Left lobe of liver (tissue), 2 donors: ENCODE results near the gene TMEM273. TPM values are rescaled to one million over a fixed set of nuclear protein-coding genes. Genes with fewer than 3 reads are reported as not detected.

Experiments used
- ATAC-seq: fragments of 200-7000 bp; cut with Tn5 transposase; one replicate; pipeline ENCODE4 v1.9.1; 2020; ENCODE audit warnings: mild to moderate bottlenecking, moderate library complexity
- DNase-seq: peaks from one replicate; pipeline ENCODE4 v3.0.0-alpha.2; 2020; ENCODE audit warnings: low spot score
- total RNA-seq: library from RNA; stranded (reverse); gene quantifications from one replicate; pipeline ENCODE4 v1.2.1, GENCODE V29; 2021
- donor health status: DM: no; HTN: no; CAD: no; lungs with moderate emphysema.
- donor health status: DM: no; HTN: yes; CAD: no.

Gene TMEM273
- total RNA-seq, 1 donor from 2014 or later: 1.9 TPM

DNA sequence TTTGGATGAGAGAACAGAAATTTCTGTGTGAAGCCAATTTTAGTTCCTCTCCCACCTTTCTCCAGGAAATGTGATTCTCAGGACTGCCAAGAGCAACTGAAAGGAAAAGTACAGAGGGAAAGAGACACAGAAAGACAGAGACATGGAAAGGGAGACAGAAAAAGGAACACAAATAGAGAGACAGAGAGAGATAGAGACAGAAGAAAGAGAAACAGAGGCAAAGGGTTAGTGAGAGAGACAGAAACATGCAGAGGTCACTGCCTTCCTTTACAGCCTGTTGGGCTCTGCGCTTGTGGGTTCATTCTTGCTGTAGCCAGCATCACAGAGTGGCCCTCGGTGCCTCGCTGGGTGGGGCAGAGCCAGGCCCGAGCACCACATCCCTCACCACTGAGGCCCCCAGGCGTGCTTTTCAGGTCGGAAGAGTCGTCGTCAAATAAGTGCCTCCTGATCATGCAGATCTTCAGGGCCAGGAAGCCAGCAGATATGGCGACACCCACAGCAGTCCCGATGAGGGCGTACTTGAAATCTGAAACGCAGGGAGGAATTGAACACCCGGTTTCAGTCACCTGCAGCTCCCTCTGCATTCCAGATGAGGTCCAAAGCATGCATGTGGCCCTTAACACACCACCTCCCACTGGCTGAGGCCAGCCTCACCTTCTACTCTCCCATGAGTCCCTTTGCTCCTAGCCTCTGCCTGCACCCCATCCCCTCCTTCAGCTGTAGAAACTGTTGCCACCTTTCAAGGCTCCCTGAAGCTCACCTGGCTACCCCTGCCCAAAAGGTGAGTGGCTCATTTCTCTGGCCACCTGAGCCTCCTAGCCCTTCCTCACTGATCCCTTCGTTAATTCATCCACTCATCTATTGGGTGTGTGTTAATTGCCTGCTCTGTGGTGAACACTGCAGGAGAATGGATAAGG lies 21.4 kb downstream of the TMEM273 start:
- DNase-seq (no peak), ATAC-seq (no peak)

DNA sequence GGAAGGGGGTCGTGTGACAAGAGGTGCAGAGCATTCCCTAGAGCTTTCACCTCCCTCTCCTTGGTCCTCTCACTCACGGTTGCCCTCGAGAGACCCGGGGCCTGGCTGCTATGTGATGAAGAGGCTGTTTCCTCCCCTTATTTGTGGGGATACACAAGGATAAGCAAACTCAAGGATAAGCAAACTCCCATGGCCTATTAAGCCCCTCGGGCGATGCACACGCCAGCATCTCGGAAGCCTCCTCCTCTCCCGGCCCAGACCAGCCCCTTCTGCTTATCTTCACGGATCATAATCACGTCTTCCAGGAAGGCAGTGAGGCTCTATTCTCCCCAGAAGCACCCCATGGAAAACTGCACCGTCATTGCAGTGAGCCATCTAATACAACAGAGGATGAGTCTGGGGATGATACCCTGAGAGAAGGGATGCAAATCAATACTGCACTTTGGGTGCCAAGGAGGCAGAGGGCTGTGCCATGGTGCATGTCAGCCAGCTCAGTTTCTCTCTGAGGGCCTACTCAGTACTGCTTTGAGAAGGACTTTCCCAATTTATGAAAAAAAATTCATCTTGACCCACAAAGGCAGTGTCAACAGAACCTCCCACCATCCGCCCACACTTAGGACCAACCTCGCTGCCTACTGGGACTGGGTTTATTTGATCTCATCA lies 22.2 kb downstream of the TMEM273 start:
- DNase-seq (no peak), ATAC-seq (no peak)

DNA sequence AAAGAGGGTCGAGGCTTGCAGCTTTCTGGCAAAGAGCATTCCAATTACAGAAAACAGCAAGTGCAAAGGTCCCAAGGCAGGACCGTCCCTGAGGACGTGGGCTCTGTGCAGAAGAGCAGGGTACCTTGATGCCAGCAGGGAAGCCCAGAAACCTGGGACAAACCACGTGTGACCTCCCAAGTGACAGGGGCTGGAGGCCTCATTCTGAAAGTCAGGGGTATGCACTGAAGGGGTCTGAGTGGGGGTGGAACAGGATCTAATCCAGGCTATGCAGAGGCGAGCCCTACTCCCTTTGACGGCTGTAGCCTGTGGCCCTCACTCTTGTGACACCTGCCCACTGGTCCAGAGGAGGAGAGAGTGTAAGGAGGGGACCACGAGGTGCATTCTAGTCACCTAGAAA lies 22.9 kb downstream of the TMEM273 start:
- no peak for DNase-seq
- no peak for ATAC-seq

DNA sequence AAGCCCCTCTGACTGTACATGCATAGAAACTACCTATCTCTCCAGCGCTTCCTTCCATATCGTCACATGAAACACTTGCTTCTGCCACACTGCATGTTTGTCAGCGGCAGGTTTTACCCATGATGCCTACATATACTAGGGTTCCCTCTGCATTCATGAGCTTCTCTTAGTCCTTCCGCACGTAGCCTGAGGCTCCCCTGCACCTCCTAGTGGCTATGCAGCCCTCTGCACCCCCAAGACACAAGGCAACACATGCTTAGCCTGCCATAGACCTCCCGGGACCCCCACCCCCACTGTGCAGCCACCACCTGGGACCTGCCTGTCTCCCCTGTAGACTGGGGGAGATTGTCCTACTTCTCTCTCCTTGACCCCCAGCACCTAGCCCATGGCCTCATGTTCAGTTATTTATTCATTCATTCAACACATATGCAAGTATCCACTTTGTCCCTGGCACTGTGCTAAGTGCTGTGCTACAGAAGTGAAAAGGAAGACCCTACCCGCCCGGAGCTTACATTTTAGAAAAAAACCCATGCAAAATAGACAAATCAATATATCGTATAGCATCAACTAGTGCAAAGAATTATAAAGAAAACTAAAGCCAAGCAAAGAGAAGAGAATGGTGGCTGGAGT lies 23.5 kb downstream of the TMEM273 start:
- DNase-seq (peak; percentile 59), ATAC-seq (peak; percentile 91)

DNA sequence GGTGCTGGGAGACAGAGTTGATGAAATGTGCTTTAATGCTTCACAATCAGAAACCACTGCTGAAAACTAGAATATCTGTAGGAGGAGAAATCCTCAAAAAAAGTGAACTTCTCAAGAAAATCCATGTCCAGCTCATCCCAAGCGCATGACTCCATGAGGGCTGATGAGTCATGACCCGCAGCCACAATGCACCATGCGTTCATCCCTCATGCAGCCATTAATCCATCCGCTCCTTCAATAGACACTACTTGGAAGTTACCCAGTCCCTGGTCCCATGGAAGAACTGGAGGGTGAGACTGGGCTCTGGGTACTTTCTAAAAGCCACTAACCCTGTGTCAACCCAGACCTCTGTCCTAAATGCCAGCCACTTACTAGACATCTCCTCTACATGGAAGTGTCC lies 24.4 kb downstream of the TMEM273 start:
- DNase-seq (no peak), ATAC-seq (no peak)

DNA sequence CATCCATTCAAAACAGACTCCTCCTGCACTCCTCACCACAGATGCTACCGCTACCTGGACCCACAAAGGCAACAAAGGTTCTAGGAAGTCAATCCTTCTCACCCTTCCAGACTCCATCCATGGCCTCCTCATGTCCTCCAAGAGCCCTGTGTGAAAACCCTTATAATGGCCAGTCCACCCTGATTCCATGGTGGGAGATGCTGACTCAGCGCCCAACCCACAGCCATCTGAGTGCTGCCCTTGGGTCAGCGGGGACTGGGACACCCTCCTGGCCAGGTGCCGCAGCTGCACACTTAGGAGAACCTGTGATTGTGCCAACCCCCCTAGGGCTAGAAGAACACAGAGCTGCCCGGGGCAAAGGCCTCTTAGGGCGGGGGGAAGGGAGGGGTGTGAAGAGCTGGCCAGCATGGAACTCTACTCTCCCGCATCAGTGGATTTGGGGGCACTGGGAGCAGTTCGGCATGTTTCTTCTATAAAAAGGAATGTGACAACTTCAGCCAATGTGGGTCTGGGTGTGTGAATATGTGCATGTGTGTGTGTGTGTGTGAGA lies 25.4 kb downstream of the TMEM273 start:
- ATAC-seq (no peak), DNase-seq (no peak)

DNA sequence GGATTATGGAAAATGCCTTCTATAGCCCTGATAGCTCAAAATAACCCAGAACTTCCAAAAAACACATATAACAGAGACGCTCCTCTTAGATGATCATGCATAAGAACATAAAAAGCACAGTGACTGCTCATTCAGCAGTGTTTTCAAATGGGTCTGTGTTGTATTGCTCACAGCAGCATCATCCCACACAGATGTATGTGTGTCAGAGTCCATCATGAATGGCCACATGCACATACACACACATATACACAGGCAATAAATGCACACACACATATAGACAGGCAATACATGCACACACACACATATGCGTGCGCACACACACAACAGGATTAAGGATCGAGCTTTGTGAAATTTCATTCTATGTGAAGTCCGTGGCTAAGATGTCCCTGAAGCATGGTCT lies 26.1 kb downstream of the TMEM273 start:
- no peak for ATAC-seq
- DNase-seq: no peak

DNA sequence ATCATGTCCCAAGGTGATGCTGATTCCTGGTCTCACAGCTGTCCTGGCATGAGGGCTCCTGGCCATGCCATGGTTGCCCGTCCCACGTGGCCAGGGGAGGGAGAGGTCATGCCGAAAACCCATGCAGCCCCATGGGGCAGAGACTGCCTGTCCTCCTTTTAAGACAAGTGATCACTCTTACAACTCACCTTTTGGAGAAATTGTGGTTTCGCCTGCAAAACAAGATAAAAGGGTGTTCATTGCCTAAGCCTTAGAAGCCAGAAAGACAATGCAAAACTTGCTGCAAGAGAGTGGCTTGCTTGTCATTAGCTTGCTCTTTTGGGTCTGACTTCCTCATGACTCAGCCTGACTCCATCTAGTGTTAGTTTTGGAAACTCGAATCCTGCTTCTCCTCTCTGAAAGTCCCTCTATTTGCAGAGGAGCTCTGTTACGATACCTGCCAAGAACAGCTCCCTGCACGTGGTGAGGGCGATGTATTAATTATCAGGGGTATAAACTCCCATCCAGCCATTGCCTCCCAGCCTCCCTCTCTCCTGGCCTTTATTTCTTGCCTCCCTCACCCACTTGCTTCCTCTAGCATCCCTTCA lies 26.7 kb downstream of the TMEM273 start:
- peak; percentile 85 for ATAC-seq
- no peak for DNase-seq

DNA sequence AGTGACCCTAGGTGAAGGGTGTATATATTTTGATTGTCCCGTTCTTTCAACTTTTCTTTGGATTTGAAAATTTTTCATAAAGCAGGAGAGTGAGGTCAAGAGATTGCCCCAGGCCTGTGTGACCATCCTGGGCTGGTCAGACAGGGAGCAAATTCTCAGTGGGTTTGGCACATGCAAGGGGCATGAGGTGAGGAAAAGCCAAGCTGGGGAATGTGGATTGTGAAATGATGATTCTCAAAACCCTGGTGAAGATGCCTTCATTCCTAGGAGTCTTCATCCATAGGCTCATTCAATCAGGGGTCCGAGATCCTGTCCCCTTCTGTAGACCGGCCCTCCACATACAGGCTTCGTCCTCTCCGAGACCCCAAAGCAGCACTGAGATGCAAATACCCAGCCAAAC lies 27.4 kb downstream of the TMEM273 start:
- ATAC-seq (no peak), DNase-seq (no peak)

DNA sequence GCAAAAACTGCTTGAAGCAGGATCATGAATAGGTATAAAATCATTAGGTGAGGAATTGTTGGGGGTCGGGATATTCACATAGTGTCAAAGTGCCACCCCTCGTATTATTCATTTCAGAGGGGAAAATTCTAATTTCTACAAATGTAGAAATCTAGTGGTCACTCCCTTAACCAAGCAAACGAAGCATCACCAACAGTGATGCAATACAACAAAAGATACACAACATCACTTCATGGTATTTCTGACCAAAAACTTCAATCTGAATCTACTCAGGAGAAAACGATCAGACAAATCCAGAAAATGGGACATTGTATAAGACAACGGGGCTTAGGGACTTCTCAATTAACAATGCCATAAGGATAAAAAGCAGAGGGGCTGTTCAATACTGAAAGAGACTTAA lies 28.1 kb downstream of the TMEM273 start:
- ATAC-seq (no peak), DNase-seq (no peak)

DNA sequence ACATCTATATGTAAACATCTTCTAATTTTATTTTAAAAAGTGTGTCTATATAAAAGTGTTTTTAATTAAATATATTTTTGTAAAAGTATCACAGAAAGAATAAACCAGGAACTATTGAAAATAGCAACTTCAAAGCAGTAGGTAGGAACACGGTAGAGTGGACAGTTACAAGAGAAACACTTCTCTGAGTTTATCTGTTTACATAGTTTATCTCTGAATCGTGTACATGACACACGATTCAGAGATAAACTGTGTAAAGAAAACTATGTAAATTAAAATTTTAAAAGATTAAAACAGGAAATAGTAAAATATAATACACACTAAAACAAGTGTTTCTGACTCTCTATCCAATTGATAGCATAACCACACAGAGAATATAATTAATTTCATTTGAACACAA lies 29.3 kb downstream of the TMEM273 start:
- DNase-seq: no peak

DNA sequence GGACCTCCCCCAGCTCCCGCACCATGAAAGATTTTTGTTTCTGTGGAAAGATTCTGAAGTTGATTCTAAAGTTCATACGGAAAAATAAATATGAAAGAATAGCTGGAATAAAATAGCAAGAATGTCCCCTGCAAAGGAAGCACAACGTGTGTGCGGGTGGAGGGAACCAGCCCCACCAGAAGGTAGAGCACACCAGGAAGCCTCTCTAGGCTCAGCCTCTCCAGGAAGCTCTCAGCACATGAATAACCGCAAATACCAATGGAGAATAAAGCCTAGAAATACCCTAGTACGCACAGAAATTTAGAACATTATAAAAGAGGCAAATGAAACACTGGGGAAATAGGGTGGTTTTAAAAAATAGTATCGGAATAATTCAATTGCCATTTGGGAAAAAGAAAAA lies 29.8 kb downstream of the TMEM273 start:
- DNase-seq: no peak
- no peak for ATAC-seq

More for the DNA sequence above, 29.3 kb downstream of the TMEM273 start:
- ATAC-seq: no peak

DNA sequence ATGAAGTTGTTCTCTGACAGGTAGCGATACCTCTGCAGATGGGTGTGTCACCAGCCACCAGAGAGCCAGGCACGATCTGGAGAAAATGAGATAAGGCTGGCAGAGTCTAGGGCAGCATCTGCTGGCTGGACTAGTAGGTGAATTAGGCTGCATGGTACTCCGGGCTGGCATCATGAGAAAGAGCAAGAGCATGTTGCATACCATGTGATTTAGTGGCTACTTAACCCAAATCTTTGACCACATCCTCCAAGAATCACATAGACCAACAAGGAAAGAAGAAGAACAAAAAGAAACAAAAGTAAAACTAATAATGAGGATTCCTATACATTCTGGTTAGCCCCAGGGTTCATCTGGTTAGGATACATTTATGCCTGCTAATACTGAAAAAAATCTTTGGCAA lies 31.0 kb downstream of the TMEM273 start:
- ATAC-seq (no peak), DNase-seq (no peak)

DNA sequence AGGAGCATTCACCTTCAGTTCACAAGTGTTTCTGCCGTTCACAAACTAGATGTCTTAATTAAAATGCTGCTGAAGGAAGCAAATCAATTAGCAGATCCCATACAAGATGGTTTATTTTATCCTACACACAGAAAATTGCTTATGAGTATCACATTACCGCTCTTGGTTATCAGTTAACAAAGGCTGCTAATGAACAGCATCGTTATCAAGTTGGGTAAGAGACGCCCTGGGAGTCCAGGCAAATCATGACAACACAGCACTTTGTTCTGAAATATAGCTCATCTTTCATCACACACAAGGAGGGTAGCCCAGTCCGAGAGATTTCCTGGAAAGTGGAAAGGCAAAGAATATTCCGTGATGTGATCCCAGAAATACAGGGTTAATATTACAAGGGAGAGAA lies 33.5 kb downstream of the TMEM273 start:
- DNase-seq: no peak
- no peak for ATAC-seq

DNA sequence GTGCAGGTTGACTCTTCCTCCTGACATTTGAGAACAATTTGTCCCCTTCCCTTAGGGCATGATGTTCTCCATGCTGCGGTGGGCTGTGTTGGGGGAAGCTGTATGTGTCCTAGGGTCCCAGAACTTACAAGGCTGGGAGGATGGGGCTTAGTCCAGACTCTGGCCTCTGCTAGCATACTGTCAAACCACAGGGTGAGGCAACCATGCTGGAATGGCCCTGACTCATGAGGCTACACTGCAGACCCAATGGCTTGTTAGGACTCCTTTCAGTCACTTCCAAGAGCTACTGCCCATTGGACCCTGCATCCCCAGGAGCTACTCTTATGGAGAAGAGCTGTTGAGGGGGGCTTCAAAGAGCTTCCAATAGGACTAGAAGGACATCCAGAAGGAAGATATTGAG lies 34.2 kb downstream of the TMEM273 start:
- no peak for DNase-seq
- ATAC-seq: no peak

DNA sequence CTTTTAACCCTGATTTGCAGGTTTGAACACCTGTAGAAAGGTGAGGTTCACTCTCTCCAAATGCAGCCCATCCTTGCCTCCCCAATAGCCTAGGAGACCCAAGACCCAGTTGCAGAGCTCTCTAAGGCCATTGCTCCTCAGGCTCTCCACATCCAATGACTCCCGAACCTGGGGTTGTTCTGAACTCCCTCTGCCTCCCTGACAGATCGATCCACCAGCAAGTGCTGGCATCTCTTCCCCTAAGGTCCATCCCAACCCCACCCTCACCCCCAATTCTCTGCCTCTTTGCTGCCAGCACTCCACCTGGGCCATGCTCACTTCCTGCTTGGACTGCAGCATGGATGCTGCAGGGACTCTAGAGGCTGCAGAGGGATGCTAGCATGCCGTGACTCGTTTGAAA lies 35.1 kb downstream of the TMEM273 start:
- DNase-seq (no peak), ATAC-seq (no peak)

DNA sequence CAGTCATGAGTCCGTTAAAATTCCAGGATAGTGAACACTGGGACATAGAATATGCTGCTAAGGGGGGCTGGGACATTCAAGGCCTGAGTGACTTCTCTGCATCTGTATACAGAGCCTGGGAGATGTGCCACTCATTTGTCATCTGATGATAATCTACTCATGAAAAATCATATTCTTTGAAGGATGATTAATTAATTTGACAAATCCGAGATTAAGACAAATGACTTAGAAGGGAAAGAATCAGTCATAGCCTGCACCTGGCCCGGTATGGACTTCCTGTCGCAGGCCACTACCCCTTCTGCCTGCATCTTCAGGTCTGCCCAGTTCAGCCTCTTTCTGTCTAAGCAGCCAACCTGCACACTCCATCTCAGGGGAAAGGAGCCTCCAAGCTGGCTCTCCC lies 35.5 kb downstream of the TMEM273 start:
- ATAC-seq (no peak), DNase-seq (no peak)

DNA sequence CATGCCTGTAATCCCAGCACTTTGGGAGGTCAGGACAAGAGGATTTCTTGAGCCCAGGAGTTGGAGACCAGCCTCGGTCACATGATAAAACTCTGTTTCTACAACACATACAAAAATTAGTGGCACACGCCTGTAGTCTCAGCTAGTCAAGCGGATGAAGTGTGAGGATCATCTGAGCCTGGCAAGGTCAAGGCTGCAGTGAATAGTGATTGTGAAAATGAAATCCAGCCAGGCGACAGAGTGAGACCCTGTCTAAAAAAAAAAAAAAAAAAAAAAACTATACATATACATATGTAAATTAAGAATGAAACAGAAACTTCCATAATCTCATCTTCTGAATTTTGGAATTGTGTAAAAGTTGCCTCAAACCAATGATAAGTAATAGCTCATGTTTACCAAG lies 36.2 kb downstream of the TMEM273 start:
- ATAC-seq: no peak
- DNase-seq: no peak

DNA sequence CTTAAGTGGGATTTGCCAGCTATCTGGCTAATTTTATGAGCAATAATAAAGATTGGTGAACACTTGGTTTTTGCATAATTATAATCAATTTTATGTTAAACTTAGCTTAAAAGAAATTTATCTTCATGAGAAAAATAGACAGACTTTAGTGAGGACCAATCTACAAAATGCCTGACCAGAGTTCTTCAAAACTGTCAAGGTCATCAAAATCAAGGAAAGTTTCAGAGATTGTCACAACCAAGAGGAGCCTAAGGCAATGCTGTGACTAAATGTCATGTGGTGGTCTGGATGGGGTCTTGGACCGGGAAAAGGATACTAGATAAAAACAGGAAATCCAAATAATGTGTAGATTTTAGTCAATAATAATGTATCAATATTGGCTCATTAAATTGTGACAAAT lies 36.7 kb downstream of the TMEM273 start:
- ATAC-seq: no peak

DNA sequence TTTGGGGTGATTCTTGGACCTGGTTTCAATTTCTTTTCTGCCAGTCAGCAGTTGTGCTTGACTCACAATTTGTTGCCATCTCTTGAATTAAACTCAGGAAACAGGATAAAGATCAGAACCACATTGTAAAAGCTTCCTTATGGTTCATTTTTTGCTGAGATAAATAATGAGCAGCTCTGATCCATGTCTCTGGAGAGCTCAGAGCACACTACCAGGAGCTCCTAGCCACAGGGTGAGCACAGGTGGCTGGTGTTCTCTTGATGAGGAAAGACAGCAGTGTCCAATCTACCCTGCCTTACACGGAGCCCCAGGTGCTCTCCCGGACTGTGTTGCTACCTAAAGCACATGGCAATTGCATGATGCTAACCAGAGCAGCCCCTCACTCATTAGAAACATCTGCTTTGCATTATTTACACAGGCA lies 37.2 kb downstream of the TMEM273 start:
- no peak for DNase-seq

More for the DNA sequence above, 36.7 kb downstream of the TMEM273 start:
- no peak for DNase-seq

DNA sequence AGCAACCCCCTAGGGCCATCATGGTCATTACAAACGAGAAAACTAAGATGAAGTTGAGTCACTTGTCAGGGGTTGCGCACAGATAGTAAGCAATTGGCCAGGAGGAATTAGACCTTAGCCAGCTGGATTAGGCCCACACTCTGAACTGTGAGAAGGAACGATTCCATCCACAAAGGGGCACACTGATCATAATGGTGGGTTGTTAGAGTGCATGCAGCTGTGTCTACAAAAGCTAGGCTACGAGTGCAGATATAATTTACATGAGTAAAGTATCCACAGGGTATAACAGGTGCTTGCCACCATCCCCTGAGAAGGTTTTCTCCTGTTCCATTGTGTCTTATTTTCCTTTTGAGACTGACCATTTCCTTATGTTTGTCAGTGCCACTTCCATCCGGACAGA lies 37.8 kb downstream of the TMEM273 start:
- DNase-seq (no peak), ATAC-seq (no peak)

More for the DNA sequence above, 37.2 kb downstream of the TMEM273 start:
- no peak for ATAC-seq
